DND-41 (cell line): ENCODE results near the gene MEIOC.

Experiments
- EZH2 ChIP-seq: IDR thresholded peaks from 3 replicates; pipeline ENCODE4 v1.6.1; 2012; ENCODE audit warnings: borderline replicate concordance, low read depth, mild to moderate bottlenecking, moderate library complexity, low read length, inconsistent platforms; ENCODE audit not compliant: severe bottlenecking
- TF ChIP-seq, protein P1 (sequence below): IDR thresholded peaks from 2 replicates; pipeline ENCODE4 v1.5.1; 2012; ENCODE audit warnings: borderline replicate concordance, low read length, moderate library complexity, mild to moderate bottlenecking; ENCODE audit not compliant: poor library complexity, severe bottlenecking; ENCODE audit errors: extremely low read depth

DNA sequence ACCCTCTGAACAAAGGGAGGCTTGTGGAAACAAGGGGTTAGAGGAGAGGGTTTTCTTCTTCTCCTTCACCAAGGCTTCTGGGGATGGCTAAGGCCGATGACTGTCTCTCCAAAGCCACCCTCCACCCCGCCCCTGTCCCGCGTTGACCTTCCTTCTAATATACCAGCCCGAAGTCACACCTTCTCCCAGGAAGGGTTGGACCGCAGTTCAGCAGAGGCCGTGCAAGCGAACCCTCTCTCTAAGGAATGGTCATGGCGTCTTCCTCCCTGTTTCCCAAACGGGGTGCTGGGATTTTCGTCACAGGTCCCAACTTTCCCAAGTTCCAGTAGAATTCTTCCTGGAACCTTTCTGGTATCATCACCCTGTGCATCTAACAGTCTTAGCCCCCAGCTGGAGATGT, 49.6 kb upstream of the MEIOC start:
- TF ChIP-seq, protein P1, sequence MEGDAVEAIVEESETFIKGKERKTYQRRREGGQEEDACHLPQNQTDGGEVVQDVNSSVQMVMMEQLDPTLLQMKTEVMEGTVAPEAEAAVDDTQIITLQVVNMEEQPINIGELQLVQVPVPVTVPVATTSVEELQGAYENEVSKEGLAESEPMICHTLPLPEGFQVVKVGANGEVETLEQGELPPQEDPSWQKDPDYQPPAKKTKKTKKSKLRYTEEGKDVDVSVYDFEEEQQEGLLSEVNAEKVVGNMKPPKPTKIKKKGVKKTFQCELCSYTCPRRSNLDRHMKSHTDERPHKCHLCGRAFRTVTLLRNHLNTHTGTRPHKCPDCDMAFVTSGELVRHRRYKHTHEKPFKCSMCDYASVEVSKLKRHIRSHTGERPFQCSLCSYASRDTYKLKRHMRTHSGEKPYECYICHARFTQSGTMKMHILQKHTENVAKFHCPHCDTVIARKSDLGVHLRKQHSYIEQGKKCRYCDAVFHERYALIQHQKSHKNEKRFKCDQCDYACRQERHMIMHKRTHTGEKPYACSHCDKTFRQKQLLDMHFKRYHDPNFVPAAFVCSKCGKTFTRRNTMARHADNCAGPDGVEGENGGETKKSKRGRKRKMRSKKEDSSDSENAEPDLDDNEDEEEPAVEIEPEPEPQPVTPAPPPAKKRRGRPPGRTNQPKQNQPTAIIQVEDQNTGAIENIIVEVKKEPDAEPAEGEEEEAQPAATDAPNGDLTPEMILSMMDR: no peak
- no peak for TF ChIP-seq EZH2
